Prostate gland (tissue), 2 donors: Measurements from ENCODE around the gene PARVB. TPM values are rescaled to one million over a fixed set of nuclear protein-coding genes. Genes with fewer than 3 reads are reported as not detected.
"Not testable (repeated sequence)": the region's sequence is repeated elsewhere in the genome, so short reads cannot be mapped to it uniquely, and the experiment has no call there.

ENCODE experiments used
- DNase-seq: peaks from one replicate; pipeline ENCODE4 v3.0.0-alpha.2; 2019; ENCODE audit warnings: low spot score
- H3K27ac ChIP-seq, 2 donors: fragments of 200-600 bp; sonication (generic); 2 replicates each; pipeline ENCODE4 v1.5.1; 2017 to 2019
- H3K27me3 ChIP-seq: fragments of 200-600 bp; sonication (generic); replicated peaks from 2 replicates; pipeline ENCODE4 v1.5.1; 2019; ENCODE audit not compliant: insufficient read depth
- H3K36me3 ChIP-seq, 2 donors: fragments of 200-600 bp; sonication (generic); 1 replicate in 1 of 2; 2 replicates in 1 of 2; pipeline versions ENCODE4 v1.5.1 to v1.8.1; 2017 to 2019
- H3K4me1 ChIP-seq: fragments of 200-600 bp; sonication (generic); replicated peaks from 2 replicates; pipeline ENCODE4 v1.5.1; 2019
- H3K4me3 ChIP-seq, 2 donors: fragments of 200-600 bp; sonication (generic); 2 replicates each; pipeline ENCODE4 v1.5.1; 2017 to 2019
- H3K9me3 ChIP-seq: fragments of 200-600 bp; sonication (generic); 2 replicates; pipeline ENCODE4 v1.5.1; 2017
- POLR2A ChIP-seq: fragments of 450-650 bp; IDR thresholded peaks from one replicate; pipeline ENCODE4 v1.6.1; 2016; ENCODE audit warnings: antibody characterized with exemption, mild to moderate bottlenecking
- POLR2AphosphoS5 ChIP-seq: sonication (generic); formaldehyde crosslinking; IDR thresholded peaks from one replicate; pipeline ENCODE4 v1.6.1; 2017; ENCODE audit warnings: antibody characterized with exemption
- WGBS: methylation state at CpG from one replicate; pipeline ENCODE4 v1.1.5; 2018; 5-methylcytosine and 5-hydroxymethylcytosine counted together
- intact Hi-C: fragments of 100-400 bp; cut with DNase I; formaldehyde crosslinking; loops from one replicate; pipeline ENCODE4 v1.14.2; 2022
- total RNA-seq, 2 donors: library from RNA; depleted of rRNA; stranded (reverse); fragments of >200 nt; gene quantifications; one replicate each; pipeline ENCODE4 v1.1.0, GENCODE V29; 2016
- TF ChIP-seq, protein P1 (sequence below), 4 experiments: fragments of 200-600 bp in 2 of 4; fragments of 450-650 bp in 2 of 4; sonication (generic) in 2 of 4; IDR thresholded peaks; 1 replicate in 3 of 4; 2 replicates in 1 of 4; pipeline ENCODE4 v1.5.1; 2016 to 2019; ENCODE audit warnings: antibody characterized with exemption in 4 of 4, mild to moderate bottlenecking in 2 of 4, moderate library complexity in 2 of 4

The PARVB gene
- total RNA-seq, 2 donors from 2014 or later = 11.7 to 28.4 TPM

GRCh38 chr22:44108076-44108475 lies 84.0 kb downstream of the PARVB start:
- Histone ChIP-seq H3K4me1 (no peaks in the 10 kb centered on the region), H3K27me3 (no peaks in the 10 kb centered on the region), H3K9me3 (no peaks in the 10 kb centered on the region), H3K36me3 (no peaks in the 10 kb centered on the region), H3K4me3 (no peak overlapping the region), H3K27ac (no peak overlapping the region)
- DNase-seq = no peak
- intact Hi-C loops = no loop called here
- TF ChIP-seq POLR2AphosphoS5 (no peak), POLR2A (no peak)
- TF ChIP-seq, protein P1, sequence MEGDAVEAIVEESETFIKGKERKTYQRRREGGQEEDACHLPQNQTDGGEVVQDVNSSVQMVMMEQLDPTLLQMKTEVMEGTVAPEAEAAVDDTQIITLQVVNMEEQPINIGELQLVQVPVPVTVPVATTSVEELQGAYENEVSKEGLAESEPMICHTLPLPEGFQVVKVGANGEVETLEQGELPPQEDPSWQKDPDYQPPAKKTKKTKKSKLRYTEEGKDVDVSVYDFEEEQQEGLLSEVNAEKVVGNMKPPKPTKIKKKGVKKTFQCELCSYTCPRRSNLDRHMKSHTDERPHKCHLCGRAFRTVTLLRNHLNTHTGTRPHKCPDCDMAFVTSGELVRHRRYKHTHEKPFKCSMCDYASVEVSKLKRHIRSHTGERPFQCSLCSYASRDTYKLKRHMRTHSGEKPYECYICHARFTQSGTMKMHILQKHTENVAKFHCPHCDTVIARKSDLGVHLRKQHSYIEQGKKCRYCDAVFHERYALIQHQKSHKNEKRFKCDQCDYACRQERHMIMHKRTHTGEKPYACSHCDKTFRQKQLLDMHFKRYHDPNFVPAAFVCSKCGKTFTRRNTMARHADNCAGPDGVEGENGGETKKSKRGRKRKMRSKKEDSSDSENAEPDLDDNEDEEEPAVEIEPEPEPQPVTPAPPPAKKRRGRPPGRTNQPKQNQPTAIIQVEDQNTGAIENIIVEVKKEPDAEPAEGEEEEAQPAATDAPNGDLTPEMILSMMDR (IDR thresholded peaks at IDR 0.05) = no peak
- 83% methylated on average over 2 of the region's 2 CpGs for WGBS

DNA sequence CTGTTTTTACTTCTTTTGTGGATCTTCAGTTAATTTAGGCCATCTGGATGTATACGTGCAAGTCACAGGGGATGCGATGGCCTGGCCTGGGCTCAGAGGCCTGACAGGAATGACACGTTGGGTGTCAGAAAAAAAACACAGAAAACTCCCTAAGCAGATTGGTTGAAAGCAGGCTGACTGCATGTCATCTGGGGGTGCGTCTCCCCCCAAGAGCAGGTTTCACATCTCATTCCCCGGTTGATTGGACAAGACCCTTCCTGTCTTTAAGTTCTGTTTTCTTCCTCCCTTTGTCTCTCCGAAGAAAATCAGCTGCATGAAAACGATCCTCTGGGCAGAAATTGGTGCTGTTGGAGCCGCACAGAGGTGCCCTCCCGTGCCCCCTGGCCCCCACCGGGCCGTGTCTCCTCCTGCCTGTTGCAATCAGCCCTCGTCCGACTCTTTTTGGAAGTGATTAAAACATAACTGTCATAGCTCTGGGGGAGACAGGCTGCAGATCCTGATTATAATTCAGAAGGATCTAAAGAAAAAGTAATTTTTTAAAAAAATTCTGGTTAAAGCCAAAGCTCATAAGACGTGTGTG lies 84.8 kb downstream of the PARVB start:
- DNase-seq = no peak
- intact Hi-C loops = no loop called here

DNA sequence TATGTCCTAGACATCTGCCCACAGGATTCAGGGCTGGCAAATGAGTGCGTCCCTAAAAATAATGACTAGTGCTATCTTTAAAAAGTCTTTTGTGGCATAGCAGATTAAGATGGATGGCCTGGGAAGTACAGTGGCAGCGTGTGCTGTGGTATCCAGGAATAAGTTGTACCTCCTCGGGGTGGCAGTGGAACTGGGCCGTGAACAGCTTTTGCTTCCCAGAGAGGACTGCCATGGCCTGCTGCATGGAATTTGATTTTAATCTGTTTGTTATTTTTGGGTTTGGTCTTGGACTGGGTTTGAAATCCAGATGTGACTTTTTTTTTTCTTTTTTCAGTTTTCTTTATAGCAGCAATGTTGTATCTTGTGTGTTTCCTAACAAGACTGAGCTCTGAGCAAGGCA lies 85.3 kb downstream of the PARVB start:
- Histone ChIP-seq H3K27ac (no peak overlapping the region), H3K4me3 (no peak overlapping the region), H3K4me1 (no peaks in the 10 kb centered on the region), H3K9me3 (no peaks in the 10 kb centered on the region), H3K27me3 (no peaks in the 10 kb centered on the region), H3K36me3 (no peaks in the 10 kb centered on the region)
- WGBS = 60% methylated on average over 4 of the region's 4 CpGs
- no peak for DNase-seq
- intact Hi-C loops = no loop called here
- TF ChIP-seq POLR2AphosphoS5 (no peak), POLR2A (no peak)
- TF ChIP-seq, protein P1 (IDR thresholded peaks at IDR 0.05) = no peak

More for the DNA sequence above, 84.8 kb downstream of the PARVB start:
- H3K36me3 ChIP-seq = no peaks in the 10 kb centered on the region
- 63% methylated on average over 14 of the region's 14 CpGs for WGBS
- H3K4me1 ChIP-seq = no peaks in the 10 kb centered on the region
- TF ChIP-seq POLR2AphosphoS5 = no peak
- no peak for TF ChIP-seq POLR2A
- TF ChIP-seq, protein P1 (IDR thresholded peaks at IDR 0.05) = no peak
- no peaks in the 10 kb centered on the region for H3K9me3 ChIP-seq
- H3K27ac ChIP-seq = no peak overlapping the region
- no peak overlapping the region for H3K4me3 ChIP-seq
- no peaks in the 10 kb centered on the region for H3K27me3 ChIP-seq

GRCh38 chr22:44110656-44111055 lies 86.6 kb downstream of the PARVB start:
- WGBS = 98% methylated on average over 6 of the region's 6 CpGs
- H3K27me3 ChIP-seq, H3K36me3 ChIP-seq, H3K4me3 ChIP-seq, H3K9me3 ChIP-seq, H3K4me1 ChIP-seq, intact Hi-C loops, H3K27ac ChIP-seq, DNase-seq: not testable (repeated sequence)

DNA sequence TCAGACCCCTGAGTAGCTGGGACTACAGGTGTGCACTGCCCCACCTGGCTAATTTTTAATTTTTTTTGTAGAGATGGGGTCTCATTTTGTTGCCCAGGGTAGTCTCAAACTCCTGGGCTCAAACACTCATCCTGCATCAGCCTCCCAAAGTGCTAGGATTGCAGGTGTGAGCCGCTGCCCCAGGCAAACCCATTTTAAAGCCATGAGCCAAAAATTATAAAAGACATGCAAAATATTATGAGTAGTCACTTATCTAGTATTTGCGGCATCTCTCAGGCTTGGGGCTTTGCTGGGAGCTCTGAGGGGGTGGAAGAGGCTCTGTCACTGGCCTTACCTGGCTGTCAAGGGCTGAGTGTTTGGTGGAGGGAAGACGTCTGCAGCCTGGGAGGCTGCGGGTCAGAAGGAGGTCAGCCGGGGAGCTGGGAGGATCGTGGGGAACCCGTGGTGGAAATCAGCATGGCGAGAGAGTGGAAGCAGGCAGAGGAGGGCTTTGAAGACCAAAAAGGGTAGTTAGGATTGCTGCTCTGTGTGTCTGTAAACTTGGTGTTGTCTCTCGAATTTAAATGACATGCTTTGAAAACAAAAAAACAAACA lies 87.6 kb downstream of the PARVB start:
- no peaks in the 10 kb centered on the region for H3K9me3 ChIP-seq
- no peaks in the 10 kb centered on the region for H3K27me3 ChIP-seq
- H3K27ac ChIP-seq = no peak overlapping the region
- no peak overlapping the region for H3K4me3 ChIP-seq
- no peaks in the 10 kb centered on the region for H3K4me1 ChIP-seq
- H3K36me3 ChIP-seq = no peaks in the 10 kb centered on the region
- TF ChIP-seq POLR2AphosphoS5 (no peak), POLR2A (no peak)
- no peak for DNase-seq
- intact Hi-C loops = no loop called here
- 81% methylated on average over 9 of the region's 9 CpGs for WGBS

GRCh38 chr22:44112191-44112590 lies 88.1 kb downstream of the PARVB start:
- Histone ChIP-seq H3K9me3 (no peaks in the 10 kb centered on the region), H3K27me3 (no peaks in the 10 kb centered on the region), H3K36me3 (no peaks in the 10 kb centered on the region), H3K4me1 (no peaks in the 10 kb centered on the region), H3K4me3 (no peak overlapping the region), H3K27ac (no peak overlapping the region)
- WGBS = 88% methylated on average over 11 of the region's 11 CpGs
- TF ChIP-seq POLR2A = no peak
- no peak for TF ChIP-seq POLR2AphosphoS5
- TF ChIP-seq, protein P1 (IDR thresholded peaks at IDR 0.05) = no peak
- no peak for DNase-seq
- intact Hi-C loops = no loop called here
